Fibroblast of pulmonary artery (primary cell): Measurements from ENCODE around the gene OBSL1.
A peak's percentile ranks its signal among the peaks of the same experiment; 100 is the strongest.

Source experiments
- DNase-seq: peaks from one replicate; pipeline ENCODE4 v3.0.0-alpha.2; 2010; ENCODE audit warnings: low read depth
- H3K4me3 ChIP-seq: replicated peaks from 2 replicates; pipeline ENCODE4 v1.5.1; 2011; ENCODE audit warnings: low read depth, mild to moderate bottlenecking, control low read depth, low read length, moderate library complexity
- TF ChIP-seq, protein P1 (sequence below): IDR thresholded peaks from 2 replicates; pipeline ENCODE4 v1.5.1; 2011; ENCODE audit warnings: mild to moderate bottlenecking, control low read depth, low read length, inconsistent platforms; ENCODE audit errors: missing control alignments

The OBSL1 gene

DNA sequence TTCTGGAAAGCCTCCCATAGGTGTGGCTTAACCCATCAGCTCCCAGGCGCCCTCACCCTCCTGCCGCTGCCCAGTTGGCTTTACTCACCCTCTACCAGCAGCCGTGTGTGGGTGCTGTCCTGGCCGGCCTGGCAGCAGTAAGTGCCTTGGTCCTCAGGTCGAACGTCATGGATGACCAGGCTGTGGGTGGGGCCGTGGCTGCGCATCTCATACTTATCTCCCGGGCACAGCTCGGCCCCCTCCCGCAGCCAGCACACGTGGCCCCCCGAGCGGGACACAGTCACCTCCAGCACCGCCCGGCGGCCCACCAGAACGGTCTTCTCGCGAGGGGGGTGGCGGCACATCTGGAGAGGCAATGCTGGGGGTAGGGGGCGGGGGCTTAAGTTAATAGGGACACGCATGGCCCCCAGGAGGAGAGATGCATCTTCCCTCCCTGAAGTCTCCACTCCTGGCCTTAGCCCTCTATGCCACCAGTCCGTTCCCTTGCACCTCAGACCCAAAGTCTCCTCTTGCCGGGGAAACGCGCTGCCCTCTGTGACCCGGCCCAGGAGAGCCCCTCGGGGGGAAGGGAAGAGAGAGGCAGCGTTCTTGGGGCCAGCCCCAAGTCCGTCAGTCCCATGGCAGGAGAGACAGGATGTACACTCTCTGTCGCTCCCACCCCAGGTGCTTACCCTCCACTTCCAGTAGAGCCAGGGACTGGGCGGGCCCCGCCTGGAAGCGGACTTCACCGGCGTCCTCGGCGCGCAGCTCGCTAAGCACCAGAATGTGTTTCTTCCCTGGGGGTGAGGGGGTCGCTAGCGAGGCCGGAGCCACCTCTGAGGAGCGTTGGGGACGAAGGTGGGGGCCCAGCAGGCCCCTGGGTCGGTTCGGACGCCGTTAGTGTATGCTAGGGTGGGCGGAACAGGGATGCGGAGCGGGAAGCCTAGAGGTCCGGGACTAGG lies 19.6 kb downstream of the OBSL1 start:
- H3K4me3 ChIP-seq = peak overlapping the region; percentile 62
- TF ChIP-seq, protein P1, sequence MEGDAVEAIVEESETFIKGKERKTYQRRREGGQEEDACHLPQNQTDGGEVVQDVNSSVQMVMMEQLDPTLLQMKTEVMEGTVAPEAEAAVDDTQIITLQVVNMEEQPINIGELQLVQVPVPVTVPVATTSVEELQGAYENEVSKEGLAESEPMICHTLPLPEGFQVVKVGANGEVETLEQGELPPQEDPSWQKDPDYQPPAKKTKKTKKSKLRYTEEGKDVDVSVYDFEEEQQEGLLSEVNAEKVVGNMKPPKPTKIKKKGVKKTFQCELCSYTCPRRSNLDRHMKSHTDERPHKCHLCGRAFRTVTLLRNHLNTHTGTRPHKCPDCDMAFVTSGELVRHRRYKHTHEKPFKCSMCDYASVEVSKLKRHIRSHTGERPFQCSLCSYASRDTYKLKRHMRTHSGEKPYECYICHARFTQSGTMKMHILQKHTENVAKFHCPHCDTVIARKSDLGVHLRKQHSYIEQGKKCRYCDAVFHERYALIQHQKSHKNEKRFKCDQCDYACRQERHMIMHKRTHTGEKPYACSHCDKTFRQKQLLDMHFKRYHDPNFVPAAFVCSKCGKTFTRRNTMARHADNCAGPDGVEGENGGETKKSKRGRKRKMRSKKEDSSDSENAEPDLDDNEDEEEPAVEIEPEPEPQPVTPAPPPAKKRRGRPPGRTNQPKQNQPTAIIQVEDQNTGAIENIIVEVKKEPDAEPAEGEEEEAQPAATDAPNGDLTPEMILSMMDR = no peak
- peak; percentile 27 for DNase-seq

DNA sequence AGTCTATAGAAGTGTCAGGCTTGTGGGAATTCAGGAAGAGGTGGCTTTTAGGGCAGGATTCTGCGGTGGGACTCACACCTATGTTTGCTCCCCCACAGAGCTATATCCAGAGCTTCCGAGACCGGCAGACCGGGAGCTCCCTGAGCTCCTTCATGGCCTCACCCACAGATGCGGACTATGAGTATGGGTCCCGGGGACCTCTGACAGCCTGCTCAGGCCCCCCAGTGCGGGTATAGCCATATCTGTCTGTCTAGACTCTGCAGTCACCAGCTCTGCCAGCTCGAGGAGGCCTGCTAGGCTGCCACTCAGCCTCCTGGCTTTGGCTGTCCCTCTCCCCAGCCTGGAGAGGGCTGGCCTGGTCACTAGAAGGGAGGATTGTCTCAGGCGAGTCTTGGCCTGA lies 21.7 kb downstream of the OBSL1 start:
- TF ChIP-seq, protein P1 = no peak
- H3K4me3 ChIP-seq = no peak overlapping the region
- DNase-seq = no peak

DNA sequence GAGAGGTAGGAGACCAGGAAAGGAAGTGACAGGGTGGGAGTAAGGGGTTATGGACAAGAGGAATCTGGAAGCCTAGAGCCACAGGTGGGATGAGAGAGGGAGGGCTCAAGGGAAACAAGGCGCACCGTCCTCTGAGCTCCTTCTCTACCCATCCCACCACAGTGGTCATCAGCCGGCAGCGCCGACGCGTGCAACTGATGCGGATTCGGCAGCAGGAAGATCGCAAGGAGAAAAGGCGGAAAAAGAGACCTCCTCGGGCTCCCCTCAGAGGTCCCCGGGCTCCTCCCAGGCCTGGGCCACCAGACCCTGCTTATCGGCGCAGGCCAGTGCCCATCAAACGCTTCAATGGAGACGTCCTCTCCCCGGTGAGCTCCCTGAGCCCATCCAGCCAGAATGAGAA lies 22.3 kb downstream of the OBSL1 start:
- no peak overlapping the region for H3K4me3 ChIP-seq
- no peak for DNase-seq
- TF ChIP-seq, protein P1 = no peak

DNA sequence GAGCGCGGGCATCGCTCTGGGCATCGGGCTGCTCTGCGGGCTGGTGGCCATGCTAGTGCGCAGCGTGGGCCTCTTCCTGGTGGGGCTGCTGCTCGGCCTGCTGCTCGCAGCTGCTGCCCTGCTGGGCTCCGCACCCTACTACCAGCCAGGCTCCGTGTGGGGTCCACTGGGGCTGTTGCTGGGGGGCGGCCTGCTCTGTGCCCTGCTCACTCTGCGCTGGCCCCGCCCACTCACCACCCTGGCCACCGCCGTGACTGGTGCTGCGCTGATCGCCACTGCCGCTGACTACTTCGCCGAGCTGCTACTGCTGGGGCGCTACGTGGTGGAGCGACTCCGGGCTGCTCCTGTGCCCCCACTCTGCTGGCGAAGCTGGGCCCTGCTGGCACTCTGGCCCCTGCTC lies 23.7 kb downstream of the OBSL1 start:
- H3K4me3 ChIP-seq = no peak overlapping the region
- TF ChIP-seq, protein P1 = no peak
- DNase-seq = no peak

DNA sequence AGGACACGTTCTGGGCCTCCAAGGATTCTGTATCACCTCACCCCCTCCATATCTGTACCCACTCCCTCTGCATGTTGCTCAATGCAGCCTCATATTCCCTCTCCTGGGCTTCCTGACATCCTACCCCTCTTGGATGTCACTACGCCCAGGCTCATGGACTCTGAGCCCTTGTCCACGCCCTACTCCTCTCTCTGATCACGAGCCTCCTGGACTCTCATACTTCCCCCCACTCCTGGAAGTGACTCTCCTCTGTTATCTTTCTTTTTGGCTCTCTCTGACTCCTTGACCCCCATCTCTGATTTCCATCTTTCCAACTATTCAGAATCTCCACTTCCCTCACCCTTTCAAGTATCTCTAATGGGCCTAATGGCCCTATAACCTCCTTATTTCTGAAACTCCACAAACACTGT lies 25.4 kb downstream of the OBSL1 start:
- TF ChIP-seq, protein P1 = no peak
- no peak for DNase-seq
- H3K4me3 ChIP-seq = no peak overlapping the region

DNA sequence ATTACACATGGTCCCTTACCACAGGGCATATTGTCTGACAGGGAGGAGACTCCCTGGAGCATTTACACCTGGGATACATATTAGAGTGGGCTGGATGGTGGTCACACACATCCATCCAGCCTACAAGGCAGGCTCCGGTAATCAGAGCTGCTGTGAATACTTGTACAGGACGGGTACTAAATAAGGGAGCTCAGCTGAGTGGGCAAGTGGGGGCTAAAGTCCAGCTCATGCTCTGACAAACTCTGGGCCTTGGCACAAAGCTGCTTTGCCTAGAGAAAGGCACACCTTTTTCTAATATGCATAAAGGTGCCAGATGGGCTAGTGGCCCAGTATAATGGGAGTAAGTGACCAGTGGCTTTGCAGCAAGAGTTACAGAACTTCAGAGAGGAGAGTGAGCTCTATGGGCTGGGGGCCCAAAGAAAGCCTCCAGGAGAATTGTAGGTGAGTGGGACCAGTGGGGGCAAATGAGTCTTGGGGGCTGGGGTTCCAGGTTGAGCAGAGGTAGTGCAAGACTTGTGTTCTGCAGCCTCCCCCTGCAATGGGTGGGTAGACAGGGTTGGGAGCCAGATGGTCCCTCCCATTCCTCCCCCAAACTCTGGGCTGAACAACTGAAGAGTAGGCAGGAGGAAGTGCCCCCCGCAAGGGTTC lies 25.9 kb downstream of the OBSL1 start:
- DNase-seq = no peak
- no peak overlapping the region for H3K4me3 ChIP-seq
- TF ChIP-seq, protein P1 = no peak
